B cell (primary cell): ENCODE results near the gene ZNF135. TPM values are rescaled to one million over a fixed set of nuclear protein-coding genes. Genes with fewer than 3 reads are reported as not detected.

ENCODE experiments used
- ATAC-seq: fragments of 200-7000 bp; cut with Tn5 transposase; one replicate; pipeline ENCODE4 v1.10.0; 2021; ENCODE audit warnings: low read depth, mild to moderate bottlenecking, moderate number of reproducible peaks, moderate library complexity
- CTCF ChIA-PET: fragments of 350-600 bp; sonication (Branson Sonifier 250); formaldehyde crosslinking; loops from one replicate; lab custom pipeline; 2021; ENCODE audit warnings: antibody characterized with exemption, inconsistent platforms; lab: Charles Lee
- POLR2A ChIA-PET: fragments of 350-600 bp; sonication (Branson Sonifier 250); formaldehyde crosslinking; loops from one replicate; lab custom pipeline; 2021; ENCODE audit warnings: antibody characterized with exemption; lab: Charles Lee
- DNase-seq: peaks from one replicate; pipeline ENCODE4 v3.0.0; 2013
- H2AFZ ChIP-seq: 2 replicates; pipeline ENCODE4 v1.6.1; 2012; ENCODE audit warnings: mild to moderate bottlenecking, low read depth, low read length; ENCODE audit not compliant: insufficient read depth, poor library complexity, severe bottlenecking
- H3K27ac ChIP-seq, 2 donors: 1 replicate in 1 of 2; 2 replicates in 1 of 2; pipeline ENCODE4 v1.5.1; 2012 to 2013; ENCODE audit warnings: low read length in 2 of 2, mild to moderate bottlenecking in 2 of 2, moderate library complexity in 1 of 2
- H3K27me3 ChIP-seq, 4 experiments: fragments of 200-600 bp in 1 of 4; sonication (generic) in 1 of 4; replicated peaks in 1 of 4; 1 replicate in 2 of 4; 2 replicates in 2 of 4; pipeline versions ENCODE4 v1.6.1 to v1.7.0; 2013 to 2016; ENCODE audit warnings: low read length in 3 of 4, mild to moderate bottlenecking in 2 of 4, mixed read lengths in 1 of 4, moderate library complexity in 1 of 4; ENCODE audit not compliant: insufficient read depth in 4 of 4, control insufficient read depth in 3 of 4; ENCODE audit errors: control extremely low read depth in 1 of 4
- H3K36me3 ChIP-seq, 2 experiments: replicated peaks in 1 of 2; 1 replicate in 1 of 2; 2 replicates in 1 of 2; pipeline versions ENCODE4 v1.6.1 to v1.7.1; 2013; ENCODE audit warnings: low read length in 1 of 2; ENCODE audit not compliant: insufficient read depth in 2 of 2, control insufficient read depth in 1 of 2; ENCODE audit errors: control extremely low read depth in 1 of 2, extremely low read depth in 1 of 2
- H3K4me1 ChIP-seq, 2 donors: fragments of 200-600 bp in 1 of 2; sonication (generic) in 1 of 2; 1 replicate in 1 of 2; 2 replicates in 1 of 2; pipeline versions ENCODE4 v1.5.1 to v1.6.1; 2013 to 2017; ENCODE audit warnings: low read length in 2 of 2; ENCODE audit not compliant: control insufficient read depth in 2 of 2, insufficient read depth in 2 of 2
- H3K4me2 ChIP-seq: replicated peaks from 2 replicates; pipeline ENCODE3; 2012; ENCODE audit warnings: mild to moderate bottlenecking, low read depth, low read length; ENCODE audit not compliant: poor library complexity, severe bottlenecking
- H3K4me3 ChIP-seq, 5 experiments: fragments of 200-600 bp in 1 of 5; sonication (generic) in 1 of 5; 1 replicate in 3 of 5; 2 replicates in 2 of 5; pipeline versions ENCODE4 v1.5.1 to v1.7.0; 2011 to 2016; ENCODE audit warnings: low read length in 4 of 5, mild to moderate bottlenecking in 4 of 5, low read depth in 2 of 5, control low read depth in 1 of 5, moderate library complexity in 1 of 5; ENCODE audit not compliant: insufficient read depth in 1 of 5; ENCODE audit errors: control extremely low read depth in 1 of 5, extremely low read depth in 1 of 5
- H3K79me2 ChIP-seq: fragments of 200-600 bp; sonication (generic); one replicate; pipeline ENCODE4 v1.6.0; 2016; ENCODE audit warnings: low read length; ENCODE audit not compliant: control insufficient read depth, insufficient read depth
- H3K9ac ChIP-seq: fragments of 200-600 bp; sonication (generic); 2 replicates; pipeline ENCODE4 v1.6.1; 2017; ENCODE audit warnings: mild to moderate bottlenecking, low read length, moderate library complexity
- H3K9me3 ChIP-seq, 3 donors: one replicate each; pipeline versions ENCODE4 v1.6.1 to v1.7.1; 2013; ENCODE audit warnings: low read length in 2 of 3; ENCODE audit not compliant: control insufficient read depth in 2 of 3, insufficient read depth in 1 of 3; ENCODE audit errors: control extremely low read depth in 1 of 3
- H4K20me1 ChIP-seq: 2 replicates; pipeline ENCODE4 v1.6.0; 2012; ENCODE audit warnings: mild to moderate bottlenecking, low read length; ENCODE audit not compliant: insufficient read depth, control insufficient read depth, poor library complexity, severe bottlenecking
- H3K27ac Mint-ChIP-seq: one replicate; pipeline ENCODE4 v1.8.0; 2021; ENCODE audit warnings: mixed read lengths
- H3K27me3 Mint-ChIP-seq: one replicate; pipeline ENCODE4 v1.8.0; 2021; ENCODE audit warnings: mixed read lengths
- H3K4me1 Mint-ChIP-seq: one replicate; pipeline ENCODE4 v1.8.0; 2021; ENCODE audit warnings: mixed read lengths
- H3K4me3 Mint-ChIP-seq: one replicate; pipeline ENCODE4 v1.8.0; 2021; ENCODE audit warnings: mixed read lengths
- H3K9me3 Mint-ChIP-seq: one replicate; pipeline ENCODE4 v1.8.0; 2022; ENCODE audit warnings: mixed read lengths; ENCODE audit not compliant: insufficient read depth
- CTCF ChIP-seq: fragments of 200-600 bp; IDR thresholded peaks from one replicate; pipeline ENCODE4 v1.8.0; 2022; ENCODE audit warnings: antibody characterized with exemption, mild to moderate bottlenecking
- EZH2 ChIP-seq: IDR thresholded peaks from 2 replicates; pipeline ENCODE4 v1.6.1; 2012; ENCODE audit warnings: borderline replicate concordance, low read depth, mild to moderate bottlenecking, moderate library complexity, low read length; ENCODE audit not compliant: insufficient read depth, poor library complexity, severe bottlenecking
- WGBS: methylation state at CpG from one replicate; pipeline ENCODE4 v1.1.5; 2013; ENCODE audit warnings: missing lambda C conversion rate; ENCODE audit not compliant: insufficient coverage; 5-methylcytosine and 5-hydroxymethylcytosine counted together
- intact Hi-C: fragments of 100-400 bp; cut with micrococcal nuclease; formaldehyde crosslinking; loops from one replicate; pipeline ENCODE4 v1.10.0; 2022
- polyA plus RNA-seq: library from polyadenylated mRNA; depleted of rRNA; stranded (reverse); fragments of >200 nt; gene quantifications from 2 replicates; pipeline ENCODE4 v1.2.3, GENCODE V29; 2012
- total RNA-seq, 2 donors: library from RNA; stranded (reverse); fragments of 120-200 nt in 1 of 2; gene quantifications; 1 replicate in 1 of 2; 2 replicates in 1 of 2; pipeline versions ENCODE4 v1.2.3 to v1.2.4, GENCODE V29; 2013 to 2022

The ZNF135 gene
- total and polyA plus RNA-seq, 2 donors (not counting 1 experiment from before 2014, with no cell fraction given) = 8.9 to 10.0 TPM

GRCh38 chr19:58046856-58047255, 12.2 kb upstream of the ZNF135 start:
- H3K9me3 Mint-ChIP-seq = peaks cover 22% of the 10 kb centered on the region
- intact Hi-C loops = no loop called here

GRCh38 chr19:58047672-58048071, 11.4 kb upstream of the ZNF135 start:
- H3K4me2 ChIP-seq = no peak overlapping the region
- H2AFZ ChIP-seq = no peak overlapping the region
- TF ChIP-seq EZH2 (no peak), CTCF (no peak)
- CTCF ChIA-PET = no interaction called here
- no peak overlapping the region for H3K9ac ChIP-seq
- H3K79me2 ChIP-seq = no peaks in the 10 kb centered on the region
- Mint-ChIP-seq H3K4me1 (no peaks in the 10 kb centered on the region), H3K27ac (no peak overlapping the region), H3K4me3 (no peak overlapping the region), H3K9me3 (peaks cover 22% of the 10 kb centered on the region), H3K27me3 (no peaks in the 10 kb centered on the region)
- WGBS = 90% methylated on average over 9 of the region's 12 CpGs
- intact Hi-C loops = no loop called here
- no peaks in the 10 kb centered on the region for H4K20me1 ChIP-seq
- ATAC-seq = no peak
- H3K4me3 ChIP-seq = no peak overlapping the region
- H3K27ac ChIP-seq = no peak overlapping the region
- no peak for DNase-seq
- POLR2A ChIA-PET = no interaction called here
- H3K4me1 ChIP-seq = no peaks in the 10 kb centered on the region
- peaks cover 1 to 97% (median 4%) of the 10 kb centered on the region in 3 donors for H3K9me3 ChIP-seq
- H3K36me3 ChIP-seq = no peaks in the 10 kb centered on the region
- H3K27me3 ChIP-seq = peaks cover 0 to 5% (median 1%) of the 10 kb centered on the region in 4 experiments

More at GRCh38 chr19:58046856-58047255, 12.2 kb upstream of the ZNF135 start:
- Histone ChIP-seq H3K79me2 (no peaks in the 10 kb centered on the region), H3K27ac (no peak overlapping the region), H3K4me2 (no peak overlapping the region), H3K9ac (no peak overlapping the region), H3K9me3 (peaks cover 1 to 96% (median 4%) of the 10 kb centered on the region in 3 donors), H4K20me1 (no peaks in the 10 kb centered on the region), H3K4me3 (no peak overlapping the region), H2AFZ (no peak overlapping the region), H3K4me1 (no peaks in the 10 kb centered on the region), H3K36me3 (no peaks in the 10 kb centered on the region), H3K27me3 (peaks cover 0 to 5% (median 1%) of the 10 kb centered on the region in 4 experiments)
- no peak for DNase-seq
- ChIA-PET CTCF (no interaction called here), POLR2A (no interaction called here)
- Mint-ChIP-seq H3K4me1 (no peaks in the 10 kb centered on the region), H3K4me3 (no peak overlapping the region), H3K27ac (no peak overlapping the region), H3K27me3 (no peaks in the 10 kb centered on the region)
- ATAC-seq = no peak
- TF ChIP-seq CTCF = no peak
- no peak for TF ChIP-seq EZH2
- WGBS = 79% methylated on average over 7 of the region's 7 CpGs
